ENCODE data around the gene HOXB8. TPM values are rescaled to one million over a fixed set of nuclear protein-coding genes. Genes with fewer than 3 reads are reported as not detected.

The HOXB8 gene
- total RNA-seq, 2 experiments from 2014 or later, result not detected

DNA sequence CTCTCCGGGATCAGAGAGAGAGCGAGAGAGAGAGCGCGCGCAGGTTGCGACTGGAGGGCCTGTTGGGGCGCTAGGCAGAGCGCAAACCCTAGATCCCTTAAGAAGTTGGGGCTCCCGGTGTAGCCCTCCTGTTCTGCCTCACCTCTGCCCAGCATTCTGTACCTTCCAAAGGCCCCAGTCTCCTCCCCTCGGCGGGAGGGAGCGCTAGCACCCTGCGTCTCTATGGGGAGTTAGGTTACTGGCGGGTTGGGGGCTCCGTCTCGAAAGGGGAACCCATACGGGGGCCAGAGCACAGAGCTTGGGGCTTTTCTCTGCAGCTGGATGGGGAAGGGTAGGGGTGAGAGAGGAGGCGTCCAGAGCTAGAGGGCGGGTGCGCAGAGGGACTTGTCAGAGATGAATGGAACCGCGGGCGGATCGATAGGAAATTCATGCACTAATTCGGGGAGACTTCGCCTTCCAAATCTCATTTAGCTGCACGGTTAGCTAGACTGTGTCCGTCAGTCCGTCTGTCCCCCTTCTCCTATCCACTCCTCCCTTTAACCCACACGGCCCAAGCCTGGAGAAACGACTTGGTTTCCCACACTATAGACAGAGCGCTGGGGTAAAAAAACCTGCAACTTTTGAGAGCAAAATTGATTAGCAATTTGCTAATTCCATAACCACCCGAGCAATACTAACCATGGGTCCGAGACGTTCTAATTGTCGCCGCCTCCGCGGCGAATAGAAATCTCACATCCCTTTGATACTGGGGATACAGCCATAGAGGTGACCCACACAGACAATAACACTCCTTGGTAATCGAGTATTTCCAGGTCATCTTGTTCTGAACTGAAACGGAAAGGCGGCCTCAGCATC, 36.2 kb downstream of the HOXB8 start:
- peak overlapping the region; percentile 85 for H3K4me3 Mint-ChIP-seq
- intact Hi-C loops (cut with micrococcal nuclease), result no loop called here
- ChIA-PET POLR2A (interaction anchor here (1.0 to 1.3 kb wide), 3 partner anchors 9 to 65 kb away, joined by 3 to 4 read pairs (median 3); no protein-coding TSS in a partner anchor), CTCF (interaction anchor here (1.1 to 1.9 kb wide), 2 partner anchors 14 to 226 kb away, joined by 3 to 6 read pairs; partner anchors contain the start of gene HOXB5)
- TF ChIP-seq, protein P1, sequence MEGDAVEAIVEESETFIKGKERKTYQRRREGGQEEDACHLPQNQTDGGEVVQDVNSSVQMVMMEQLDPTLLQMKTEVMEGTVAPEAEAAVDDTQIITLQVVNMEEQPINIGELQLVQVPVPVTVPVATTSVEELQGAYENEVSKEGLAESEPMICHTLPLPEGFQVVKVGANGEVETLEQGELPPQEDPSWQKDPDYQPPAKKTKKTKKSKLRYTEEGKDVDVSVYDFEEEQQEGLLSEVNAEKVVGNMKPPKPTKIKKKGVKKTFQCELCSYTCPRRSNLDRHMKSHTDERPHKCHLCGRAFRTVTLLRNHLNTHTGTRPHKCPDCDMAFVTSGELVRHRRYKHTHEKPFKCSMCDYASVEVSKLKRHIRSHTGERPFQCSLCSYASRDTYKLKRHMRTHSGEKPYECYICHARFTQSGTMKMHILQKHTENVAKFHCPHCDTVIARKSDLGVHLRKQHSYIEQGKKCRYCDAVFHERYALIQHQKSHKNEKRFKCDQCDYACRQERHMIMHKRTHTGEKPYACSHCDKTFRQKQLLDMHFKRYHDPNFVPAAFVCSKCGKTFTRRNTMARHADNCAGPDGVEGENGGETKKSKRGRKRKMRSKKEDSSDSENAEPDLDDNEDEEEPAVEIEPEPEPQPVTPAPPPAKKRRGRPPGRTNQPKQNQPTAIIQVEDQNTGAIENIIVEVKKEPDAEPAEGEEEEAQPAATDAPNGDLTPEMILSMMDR (IDR thresholded peaks at IDR 0.05), result no peak
- H3K4me1 Mint-ChIP-seq (ENCODE audit: low read depth), result peaks cover 40% of the 10 kb centered on the region
- H3K36me3 Mint-ChIP-seq (ENCODE audit: low read depth), result no peaks in the 10 kb centered on the region
- H3K9me3 Mint-ChIP-seq, result no peaks in the 10 kb centered on the region
- DNase-seq, result peak; percentile 35
- H3K27ac Mint-ChIP-seq, result peak overlapping the region; percentile 69
- peaks cover 48% of the 10 kb centered on the region for H3K27me3 Mint-ChIP-seq
- ATAC-seq, result peak; percentile 63

DNA sequence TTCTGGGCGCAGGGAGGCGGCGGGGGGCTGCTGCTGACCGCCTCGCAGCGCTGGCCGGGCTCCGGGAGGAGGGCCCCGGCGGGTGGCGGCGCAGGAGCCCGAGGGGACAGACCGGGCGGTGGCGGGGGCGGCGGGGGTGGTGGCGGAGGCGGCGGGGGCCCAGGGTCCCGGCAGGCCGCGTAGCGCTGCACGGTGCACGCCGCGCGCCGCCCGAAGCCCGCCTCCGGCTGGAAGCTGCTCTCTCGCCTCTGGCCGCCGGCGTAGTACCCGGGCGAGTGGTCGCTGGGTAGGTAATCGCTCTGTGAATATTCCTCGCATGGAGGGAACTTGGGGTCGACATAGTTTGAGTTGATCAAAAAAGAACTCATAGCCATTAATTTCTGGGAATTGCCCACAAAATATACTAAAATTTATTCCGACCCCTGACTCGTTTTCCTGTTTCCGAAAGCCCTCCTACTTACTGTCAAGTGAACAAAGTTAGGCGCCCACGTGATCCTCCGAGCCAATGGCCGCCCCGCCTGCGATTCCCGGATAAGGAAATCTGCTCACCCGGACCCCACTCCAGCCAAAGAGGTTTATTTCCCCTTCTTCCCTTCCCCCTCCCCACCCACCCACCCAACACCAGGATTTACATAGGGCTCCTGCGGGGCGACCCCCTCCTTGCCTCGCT, 37.0 kb downstream of the HOXB8 start, which contains the start of gene HOXB4:
Gene HOXB4 (minus strand): TSS at position 405 of the 670 bp plus-strand sequence. CDS start 31 bp downstream, at position 374.
- Mint-ChIP-seq H3K4me3 (peak within 1 kb of the TSS; percentile 85), H3K9me3 (no peaks in the 10 kb centered on the region), H3K27ac (peak within 1 kb of the TSS; percentile 72), H3K36me3 (ENCODE audit: low read depth) (no peaks in the 10 kb centered on the region), H3K4me1 (ENCODE audit: low read depth) (peaks cover 40% of the 10 kb centered on the region), H3K27me3 (peaks cover 42% of the 10 kb centered on the region)
- DNase-seq (peak; percentile 84), ATAC-seq (peak; percentile 76)
- ChIA-PET CTCF (interaction anchor here (1.0 to 1.9 kb wide), 3 partner anchors 15 to 227 kb away, joined by 3 to 6 read pairs (median 3); partner anchors contain the start of gene HOXB5), POLR2A (interaction anchor here (1.0 to 1.9 kb wide), 4 partner anchors 10 to 64 kb away, joined by 3 to 5 read pairs (median 4); no protein-coding TSS in a partner anchor)
- intact Hi-C loops (cut with micrococcal nuclease), result no loop called here
- TF ChIP-seq, protein P1 (IDR thresholded peaks at IDR 0.05), result no peak

DNA sequence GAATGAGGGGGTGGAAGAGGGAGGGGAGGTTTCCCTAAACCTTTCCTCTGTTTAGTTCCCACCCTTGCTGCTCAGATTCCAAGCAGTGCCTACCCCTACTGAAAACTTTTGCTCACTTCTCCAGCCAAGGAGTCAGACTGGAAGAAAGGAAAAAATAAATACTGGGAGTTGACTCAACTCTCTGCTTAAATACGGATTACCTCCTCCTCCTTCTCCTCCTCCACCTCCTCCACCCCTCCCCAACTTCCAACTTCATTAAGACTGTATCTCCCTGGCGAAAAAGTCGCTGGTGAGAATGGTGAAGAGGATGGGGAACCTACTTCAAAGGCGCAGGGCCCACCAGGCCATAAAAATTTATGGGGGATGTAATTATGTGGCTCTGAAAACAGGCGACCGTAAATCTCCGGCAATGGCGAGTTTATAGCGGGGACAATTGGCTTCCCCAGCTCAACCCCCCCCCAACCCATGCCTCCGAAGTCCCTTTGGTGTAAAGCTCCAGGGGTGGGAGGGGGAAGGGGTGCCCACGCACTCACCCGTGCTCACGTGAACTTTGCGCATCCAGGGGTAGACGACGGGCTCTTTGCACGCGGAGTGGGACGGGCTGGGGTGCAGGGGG, 37.7 kb downstream of the HOXB8 start:
- intact Hi-C loops (cut with micrococcal nuclease), result no loop called here
- peaks cover 35% of the 10 kb centered on the region for H3K27me3 Mint-ChIP-seq
- ATAC-seq (peak; percentile 8), DNase-seq (peak; percentile 42)
- ChIA-PET CTCF (interaction anchor here (1.0 to 1.9 kb wide), 2 partner anchors 16 to 226 kb away, joined by 3 to 6 read pairs; partner anchors contain the start of gene HOXB5), POLR2A (interaction anchor here (1.0 to 1.9 kb wide), 4 partner anchors 17 to 54 kb away, joined by 3 to 5 read pairs (median 3); no protein-coding TSS in a partner anchor)
- TF ChIP-seq, protein P1 (IDR thresholded peaks at IDR 0.05), result no peak
- H3K36me3 Mint-ChIP-seq (ENCODE audit: low read depth), result no peaks in the 10 kb centered on the region
- H3K27ac Mint-ChIP-seq, result peak overlapping the region; percentile 57
- H3K4me3 Mint-ChIP-seq, result peak overlapping the region; percentile 76
- no peaks in the 10 kb centered on the region for H3K9me3 Mint-ChIP-seq
- H3K4me1 Mint-ChIP-seq (ENCODE audit: low read depth), result peaks cover 36% of the 10 kb centered on the region

DNA sequence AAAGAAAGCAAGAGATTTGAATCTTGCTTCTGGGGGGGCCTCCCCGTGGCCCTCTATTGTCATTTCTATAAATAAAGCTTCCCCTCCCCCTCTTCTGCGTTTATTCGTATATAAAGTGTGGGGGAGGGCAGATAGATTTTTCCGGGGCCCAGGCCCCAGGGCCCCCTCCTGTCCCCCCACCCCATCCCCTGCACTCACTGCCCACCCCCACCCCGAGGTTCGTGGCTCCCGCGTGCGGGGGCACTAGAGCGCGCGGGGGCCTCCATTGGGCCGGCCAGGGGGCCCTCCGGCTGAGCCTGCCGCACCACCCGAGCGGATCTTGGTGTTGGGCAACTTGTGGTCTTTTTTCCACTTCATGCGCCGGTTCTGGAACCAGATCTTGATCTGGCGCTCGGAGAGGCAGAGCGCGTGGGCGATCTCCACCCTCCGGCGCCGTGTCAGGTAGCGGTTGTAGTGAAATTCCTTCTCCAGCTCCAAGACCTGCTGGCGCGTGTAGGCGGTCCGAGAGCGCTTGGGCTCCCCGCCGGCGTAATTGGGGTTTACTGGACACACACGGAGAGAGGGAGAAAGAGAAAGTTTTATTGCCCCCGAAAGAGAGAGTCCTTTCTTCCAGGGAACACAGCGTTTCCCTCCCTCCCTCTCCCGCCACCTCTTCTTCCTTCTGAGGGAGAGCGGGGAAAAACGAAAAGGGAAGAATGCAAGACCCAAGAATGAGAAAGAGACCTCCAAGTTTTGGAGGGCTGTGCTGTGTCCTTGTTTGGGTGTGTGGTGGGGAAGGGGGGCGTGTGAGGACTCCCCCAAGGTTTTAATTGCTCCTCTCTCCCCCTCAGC, 38.4 kb downstream of the HOXB8 start:
- no peaks in the 10 kb centered on the region for H3K9me3 Mint-ChIP-seq
- H3K4me3 Mint-ChIP-seq, result peak overlapping the region; percentile 76
- DNase-seq (no peak), ATAC-seq (no peak)
- intact Hi-C loops (cut with micrococcal nuclease), result no loop called here
- ChIA-PET POLR2A (interaction anchor here (0.7 to 1.9 kb wide), 4 partner anchors 11 to 54 kb away, joined by 3 to 5 read pairs (median 3); no protein-coding TSS in a partner anchor), CTCF (interaction anchor here (1.0 kb wide), 1 partner anchor 225 kb away, joined by 3 read pairs; no protein-coding TSS in a partner anchor)
- TF ChIP-seq, protein P1 (IDR thresholded peaks at IDR 0.05), result no peak
- H3K27ac Mint-ChIP-seq, result no peak overlapping the region
- H3K36me3 Mint-ChIP-seq (ENCODE audit: low read depth), result no peaks in the 10 kb centered on the region
- peaks cover 29% of the 10 kb centered on the region for H3K27me3 Mint-ChIP-seq
- peaks cover 34% of the 10 kb centered on the region for H3K4me1 Mint-ChIP-seq (ENCODE audit: low read depth)
